ENCODE measurements around the gene RPL3. TPM values are rescaled to one million over a fixed set of nuclear protein-coding genes. Genes with fewer than 3 reads are reported as not detected.
"Not testable (repeated sequence)": the region's sequence is repeated elsewhere in the genome, so short reads cannot be mapped to it uniquely, and the experiment has no call there.

Gene RPL3
- polyA plus RNA-seq, 10 donors: 1,869 to 3,670 (median 2,846) TPM

DNA sequence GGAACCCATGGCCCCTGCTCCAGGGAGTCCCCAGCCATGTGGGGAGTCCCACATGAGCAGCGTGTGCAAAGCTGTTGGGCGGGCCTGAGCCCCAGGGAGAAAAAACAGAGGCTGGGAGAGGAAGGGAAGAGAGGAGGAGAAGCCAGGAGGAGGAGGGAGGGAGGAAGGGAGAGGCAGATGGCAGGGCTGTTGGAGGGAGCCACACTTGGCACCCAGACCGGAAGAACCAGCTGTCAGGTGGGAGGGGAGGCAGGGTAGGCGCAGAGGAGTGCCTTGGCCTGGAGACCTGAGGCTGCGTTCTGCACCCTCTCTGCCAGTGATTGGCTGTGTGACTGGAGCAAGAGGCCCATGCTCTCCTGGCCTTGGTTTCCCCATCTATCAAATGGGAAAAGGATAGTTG is 37.0 kb upstream of the RPL3 start:
- DNase-seq: peak in 1 of 3 donors; percentile 28

DNA sequence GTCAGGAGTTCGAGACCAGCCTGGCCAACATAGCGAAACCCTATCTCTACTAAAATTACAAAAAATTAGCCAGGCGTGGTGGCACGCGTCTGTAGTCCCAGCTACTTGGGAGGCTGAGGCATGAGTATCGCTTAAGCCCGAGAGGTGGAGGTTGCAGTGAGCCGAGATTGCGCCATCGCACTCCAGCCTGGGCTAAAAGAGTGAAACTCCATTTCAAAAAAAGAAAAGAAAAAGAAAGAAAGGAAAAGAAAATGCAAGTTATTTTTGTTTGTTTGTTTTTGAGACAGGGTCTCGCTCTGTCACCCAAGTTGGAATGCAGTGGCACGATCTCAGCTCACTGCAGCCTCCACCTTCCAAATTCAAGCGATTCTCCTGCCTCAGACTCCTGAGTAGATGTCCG is 36.4 kb upstream of the RPL3 start:
- not testable (repeated sequence) for DNase-seq

DNA sequence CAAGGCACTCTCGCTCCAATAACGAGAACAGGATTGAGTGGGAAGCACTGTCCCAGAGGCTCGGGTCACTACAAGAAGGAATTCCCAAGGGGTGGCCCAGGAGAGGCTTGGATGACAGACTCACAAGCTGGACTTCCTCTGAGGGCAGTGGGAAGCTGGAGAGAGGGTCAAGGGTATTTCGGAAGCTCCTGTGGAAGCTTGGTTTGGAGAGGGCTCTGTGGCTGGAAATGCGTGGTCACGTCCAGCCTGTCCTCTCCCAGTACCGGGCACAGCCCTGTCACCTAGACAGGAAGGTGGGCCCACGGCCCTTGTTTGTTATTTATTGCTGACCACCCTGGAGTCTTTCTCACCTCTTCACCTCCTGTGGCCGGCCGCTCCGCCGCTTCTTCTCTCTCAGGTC is 35.7 kb upstream of the RPL3 start:
- no peak for DNase-seq

DNA sequence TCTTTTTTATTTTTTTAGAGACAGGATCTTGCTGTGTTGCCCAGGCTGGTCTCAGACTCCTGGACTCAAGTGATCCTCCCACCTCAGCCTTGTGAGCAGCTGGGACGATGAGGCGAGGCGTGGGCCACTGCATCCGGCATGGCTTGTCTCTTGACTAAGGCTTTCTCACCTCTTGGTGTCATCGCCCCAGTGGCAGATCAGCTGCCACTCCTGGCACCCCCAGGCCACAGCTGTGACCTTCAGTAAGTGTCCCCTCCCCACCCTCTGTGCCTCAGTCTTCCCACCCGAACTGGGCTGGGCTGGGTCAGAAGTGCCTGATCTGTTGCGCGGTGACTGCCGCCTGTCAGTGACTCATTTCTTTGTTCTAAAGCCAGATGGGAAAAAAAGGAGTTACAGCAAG is 33.9 kb upstream of the RPL3 start:
- DNase-seq: no peak

DNA sequence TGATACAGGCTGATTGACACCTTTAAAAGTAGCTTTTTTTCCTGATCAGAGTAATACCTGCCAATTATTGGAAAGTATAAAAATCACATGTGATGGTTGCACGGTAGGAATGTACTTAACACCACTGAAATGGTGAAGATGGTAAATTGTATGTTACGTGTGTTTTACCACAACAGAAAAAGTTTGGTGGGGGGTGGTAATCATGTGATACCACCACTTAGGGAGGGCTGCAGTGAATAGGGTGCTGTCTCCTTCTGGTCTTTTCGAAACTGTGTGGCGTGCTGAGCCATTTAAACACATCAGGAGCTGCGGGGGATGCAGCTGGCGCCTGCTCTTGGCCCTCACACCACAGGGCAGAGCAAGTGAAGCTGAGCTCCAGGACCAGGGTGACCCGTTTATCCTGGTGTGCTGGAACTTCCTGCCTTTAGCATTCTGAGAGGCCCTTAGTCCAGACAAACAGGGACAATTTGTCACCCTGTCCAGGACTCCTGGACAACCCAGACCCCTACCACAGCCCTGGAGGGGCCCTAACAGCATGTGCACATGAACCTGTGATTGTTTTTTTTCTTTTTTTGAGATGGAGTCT is 33.0 kb upstream of the RPL3 start:
- no peak for DNase-seq

DNA sequence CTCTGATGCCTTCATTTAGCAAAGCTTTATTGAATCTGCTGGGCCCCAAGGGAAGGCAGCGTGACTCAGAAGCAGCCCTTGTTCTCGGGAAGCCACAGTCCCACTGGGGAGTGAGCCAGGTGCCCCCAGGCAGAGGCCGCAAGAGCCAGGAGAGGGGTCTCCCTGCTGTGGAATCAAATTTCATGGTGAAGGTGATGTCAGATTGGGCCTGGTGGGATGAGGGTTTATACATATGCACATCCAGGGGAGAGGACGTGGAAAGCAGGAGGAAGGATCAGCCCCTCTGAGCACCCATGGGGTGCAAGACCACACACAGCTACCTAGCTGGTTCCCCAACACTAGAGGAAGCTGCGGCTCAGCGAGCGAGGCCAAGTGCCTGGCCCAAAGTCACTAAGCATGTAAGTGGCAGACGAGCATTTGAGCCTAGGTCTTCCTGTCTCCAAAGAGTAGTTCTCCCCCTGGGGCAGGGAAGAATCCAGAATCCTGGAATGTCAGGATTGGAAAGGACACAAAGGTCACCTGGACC is 32.3 kb upstream of the RPL3 start:
- peak in 1 of 3 donors; percentile 16 for DNase-seq

DNA sequence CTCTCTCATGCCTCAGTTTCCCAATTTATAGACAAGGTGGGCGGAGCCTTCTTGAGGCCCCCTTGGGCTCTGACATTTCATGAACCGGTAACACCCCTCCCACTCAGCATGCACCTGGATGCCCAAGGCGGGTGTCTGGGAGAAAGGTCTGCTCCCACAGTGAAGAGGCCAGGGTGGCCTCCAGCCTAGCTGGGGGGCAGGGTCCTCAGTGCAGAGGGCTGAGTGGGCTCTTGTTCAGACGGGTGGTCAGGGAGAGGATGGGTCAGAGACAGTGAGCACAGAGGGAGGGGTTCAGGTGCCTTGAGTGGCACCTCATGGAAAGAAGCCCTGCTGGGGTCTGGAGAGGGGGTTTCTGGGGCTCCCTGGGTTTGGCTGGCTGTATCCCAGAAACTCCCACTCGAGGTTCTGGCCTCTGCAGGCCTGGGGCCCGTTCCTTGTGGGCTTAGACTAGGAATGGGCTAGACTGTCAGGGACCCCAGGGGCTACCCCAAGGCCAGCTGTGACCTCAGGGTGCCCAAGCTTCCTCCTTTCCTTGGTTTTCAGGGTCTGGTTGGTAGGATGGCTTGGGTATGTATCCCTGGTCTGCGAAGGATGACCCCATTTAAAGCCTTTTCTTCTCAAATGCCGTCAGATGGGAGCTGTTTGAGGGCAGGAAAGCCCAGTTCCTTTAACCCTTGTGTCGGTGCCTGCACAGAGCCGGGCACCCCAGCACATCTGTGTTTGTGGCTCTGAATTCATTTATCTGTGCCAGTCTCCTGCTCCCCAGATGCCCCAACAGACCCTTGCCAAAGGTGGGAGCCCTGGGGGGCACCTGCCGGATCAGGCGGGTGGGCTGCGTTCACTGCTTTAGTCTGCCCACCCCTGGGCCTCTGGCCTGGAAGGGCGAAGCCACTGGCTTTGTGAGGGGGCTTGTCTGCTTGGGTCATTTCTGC is 31.6 kb upstream of the RPL3 start:
- peak in 1 of 3 donors; percentile 21 for DNase-seq

DNA sequence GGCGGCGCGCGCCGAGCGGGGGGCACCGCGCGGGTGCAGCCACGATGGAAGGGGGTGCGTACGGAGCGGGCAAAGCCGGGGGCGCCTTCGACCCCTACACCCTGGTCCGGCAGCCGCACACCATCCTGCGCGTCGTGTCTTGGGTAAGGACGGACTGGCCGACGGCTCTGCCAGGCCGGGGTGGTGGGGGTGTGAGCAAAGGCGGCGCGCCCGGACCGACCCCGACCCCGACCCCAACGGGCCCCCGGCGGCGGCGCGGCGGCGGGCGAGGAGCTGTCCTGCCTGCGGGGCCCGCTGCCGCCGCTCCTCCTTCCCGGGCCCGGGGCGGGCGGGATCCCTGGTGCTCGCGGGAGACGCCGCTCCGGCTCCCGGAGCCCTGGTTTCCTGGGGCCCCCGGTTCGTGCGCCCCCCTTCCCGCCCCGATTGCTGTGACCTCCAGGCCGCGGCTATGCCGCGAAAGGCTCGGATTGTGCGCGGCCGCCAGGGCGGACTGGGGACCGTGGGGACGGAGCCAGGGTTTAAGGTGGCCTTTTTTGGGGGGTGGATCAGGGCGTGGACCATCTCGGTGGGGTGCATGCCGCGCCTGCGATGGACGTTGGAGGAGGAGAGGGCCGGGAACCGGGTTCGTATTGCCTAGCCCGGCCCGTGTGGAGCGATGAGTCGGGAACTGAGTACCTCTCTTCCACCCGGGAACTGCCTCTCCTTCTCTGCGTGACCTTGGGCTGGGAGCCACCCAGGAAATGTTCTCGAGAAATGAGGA is 30.7 kb upstream of the RPL3 start, which contains the start of gene SYNGR1:
Gene SYNGR1 (plus strand): TSS at position 25 of the 760 bp plus-strand sequence. CDS start 20 bp downstream, at position 45.
- peak in 1 of 3 donors; percentile 61 for DNase-seq

DNA sequence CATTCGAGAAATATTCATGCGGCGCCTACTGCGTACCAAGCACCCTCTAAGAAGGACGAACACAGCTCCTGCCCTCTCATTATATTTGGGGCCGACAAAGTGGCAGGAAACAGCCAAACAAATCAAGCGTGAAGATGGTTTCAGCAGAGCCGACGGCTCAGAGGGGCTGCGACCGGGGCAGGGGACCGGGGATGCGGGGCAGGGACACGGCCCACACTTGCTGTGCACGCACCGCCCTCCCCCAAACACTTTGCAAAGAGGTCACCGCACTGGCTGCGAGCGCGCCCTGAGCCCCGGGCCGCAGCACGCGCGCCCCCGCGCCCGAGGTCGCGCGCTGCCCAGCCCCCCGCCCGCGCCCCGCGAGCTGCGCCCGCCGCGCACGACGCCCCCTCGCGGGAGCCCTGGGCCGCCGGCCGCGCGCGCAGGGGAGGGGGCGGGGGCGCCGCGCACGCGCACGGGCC is 30.1 kb upstream of the RPL3 start:
- peak in 2 of 3 donors; percentile 70 to 78 for DNase-seq

DNA sequence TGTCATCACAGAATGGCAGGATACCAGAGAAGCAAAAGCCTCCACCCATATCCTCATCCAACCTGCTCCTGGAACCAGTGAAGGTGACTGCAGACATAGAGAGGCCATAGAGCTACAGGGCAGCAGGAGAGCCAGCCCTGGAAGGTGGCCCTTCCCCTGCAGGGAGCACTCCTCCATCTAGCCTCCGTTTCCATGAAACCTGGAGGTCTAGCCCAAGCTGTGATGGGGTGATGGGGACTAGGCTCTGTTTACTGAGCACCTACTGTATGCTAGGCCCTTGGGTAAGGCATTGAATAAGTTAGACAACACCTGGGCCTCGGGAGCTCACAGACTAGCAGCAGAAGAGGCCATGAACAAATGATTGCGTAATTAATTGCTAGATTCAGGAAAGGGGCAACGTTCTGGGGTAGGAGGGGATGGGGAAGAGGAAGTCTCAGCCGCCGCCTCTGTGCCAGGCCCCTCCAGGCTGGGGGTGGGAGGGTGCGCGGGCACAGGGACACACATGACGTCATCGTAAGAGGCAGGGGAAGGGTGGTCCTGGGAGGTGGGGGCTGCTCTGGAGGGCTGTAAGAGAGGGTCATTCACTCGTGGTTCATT is 29.6 kb upstream of the RPL3 start:
- no peak for DNase-seq

DNA sequence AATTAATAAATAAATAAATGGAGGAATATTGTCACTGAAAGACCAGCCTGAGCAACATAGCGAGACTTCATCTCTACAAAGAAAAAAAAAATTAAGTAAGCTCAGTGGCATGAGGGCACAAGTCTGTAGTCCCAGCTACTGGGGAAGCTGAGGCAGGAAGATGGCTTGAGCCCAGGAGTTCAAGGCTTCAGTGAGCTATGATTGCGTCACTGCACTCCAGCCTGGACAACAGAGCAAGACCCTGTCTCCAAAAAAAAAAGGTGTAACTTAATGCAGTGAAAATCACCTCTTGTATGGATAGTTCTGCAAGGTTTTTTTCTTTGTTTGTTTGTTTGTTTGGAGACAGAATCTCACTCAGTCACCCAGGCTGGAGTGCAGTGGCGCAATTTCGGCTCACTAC is 25.8 kb upstream of the RPL3 start:
- no peak for DNase-seq

DNA sequence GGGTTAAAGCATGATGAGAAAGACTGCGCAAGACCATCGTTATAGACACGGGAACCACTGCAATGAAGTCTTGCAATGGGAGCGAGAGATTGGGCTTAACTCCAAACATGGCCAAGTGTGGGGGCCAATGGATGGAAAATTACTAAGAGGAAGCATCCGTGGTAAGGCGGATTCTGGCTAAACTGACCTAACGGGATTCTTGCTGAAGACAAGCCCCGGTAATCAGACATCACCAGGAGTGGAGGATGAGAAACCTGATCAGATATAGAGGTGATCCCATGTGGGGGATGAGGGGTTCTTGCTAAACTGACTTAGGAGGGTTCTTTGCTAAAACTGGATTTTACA is 24.6 kb upstream of the RPL3 start:
- no peak for DNase-seq

DNA sequence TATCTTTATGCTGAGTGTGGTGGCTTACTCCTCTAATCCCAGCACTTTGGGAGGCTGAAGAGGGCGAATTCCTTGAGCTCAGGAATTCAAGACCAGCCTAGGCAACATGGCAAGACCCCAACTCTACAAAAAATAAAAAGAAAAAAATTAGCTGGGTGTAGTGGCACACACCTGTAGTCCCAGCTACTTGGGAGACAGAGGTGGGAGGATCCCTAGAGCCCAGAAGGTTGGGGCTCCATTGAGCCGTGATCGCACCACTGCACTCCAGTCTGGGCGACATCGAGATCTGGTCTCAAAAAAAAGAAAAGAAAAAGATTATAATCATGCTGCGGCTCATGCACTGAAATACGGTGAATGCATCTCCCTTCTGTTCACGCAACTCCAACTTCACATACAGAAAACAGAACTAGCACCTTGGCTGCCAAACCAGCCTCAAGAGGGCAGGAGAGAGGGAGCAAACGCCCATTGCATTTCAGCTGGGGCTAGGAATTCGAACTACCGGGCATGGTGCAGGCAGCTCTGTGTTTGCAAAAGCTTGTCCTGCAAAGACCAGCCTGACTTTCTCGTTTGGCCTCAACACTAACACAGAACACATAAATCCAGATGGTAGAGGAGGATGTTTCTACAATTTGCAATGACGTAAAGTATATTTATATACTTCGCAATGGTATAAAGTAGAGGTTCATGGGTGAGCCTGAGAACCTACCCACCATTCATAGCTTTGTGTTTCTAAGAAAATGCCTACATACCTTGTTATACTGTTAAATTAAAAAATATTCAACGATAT is 24.0 kb upstream of the RPL3 start:
- DNase-seq: peak in 2 of 3 donors; percentile 33 to 64

DNA sequence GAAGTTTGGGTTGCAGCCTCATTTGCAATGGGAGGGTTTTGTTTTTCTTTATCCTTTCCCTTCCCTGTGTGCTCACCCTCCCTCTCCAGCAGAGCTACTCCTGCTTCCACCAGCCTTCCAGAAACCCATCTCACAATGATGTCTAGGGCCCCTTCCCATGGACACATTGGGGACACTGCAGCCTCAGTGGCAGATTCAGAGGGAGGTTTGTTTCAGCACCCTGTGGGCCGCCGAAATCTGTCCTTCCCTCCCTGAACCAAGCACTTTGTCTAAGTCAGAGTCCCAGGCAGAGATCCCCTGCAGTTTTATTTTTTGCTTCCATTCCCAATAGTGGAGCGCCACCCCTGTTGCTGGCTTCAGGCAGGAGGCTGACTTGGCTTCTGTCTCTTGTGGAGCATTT is 21.8 kb upstream of the RPL3 start:
- DNase-seq: no peak

DNA sequence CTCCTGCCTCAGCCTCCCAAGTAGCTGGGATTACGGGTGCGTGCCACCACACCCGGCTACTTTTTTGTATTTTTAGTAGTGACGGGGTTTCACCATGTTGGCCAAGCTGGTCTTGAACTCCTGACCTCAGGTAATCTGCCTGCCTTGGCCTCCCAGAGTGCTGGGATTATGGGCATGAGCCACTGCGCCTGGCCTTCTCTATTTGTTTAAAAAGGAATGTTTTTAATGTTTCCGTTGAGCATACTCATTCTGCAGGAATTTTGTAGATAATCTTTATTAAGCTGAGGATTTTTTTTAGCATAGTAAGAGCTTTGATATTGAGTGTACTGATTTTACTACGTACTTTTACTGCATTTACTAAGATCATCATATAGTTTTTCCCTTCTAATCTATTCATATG is 20.4 kb upstream of the RPL3 start:
- DNase-seq: not testable (repeated sequence)

DNA sequence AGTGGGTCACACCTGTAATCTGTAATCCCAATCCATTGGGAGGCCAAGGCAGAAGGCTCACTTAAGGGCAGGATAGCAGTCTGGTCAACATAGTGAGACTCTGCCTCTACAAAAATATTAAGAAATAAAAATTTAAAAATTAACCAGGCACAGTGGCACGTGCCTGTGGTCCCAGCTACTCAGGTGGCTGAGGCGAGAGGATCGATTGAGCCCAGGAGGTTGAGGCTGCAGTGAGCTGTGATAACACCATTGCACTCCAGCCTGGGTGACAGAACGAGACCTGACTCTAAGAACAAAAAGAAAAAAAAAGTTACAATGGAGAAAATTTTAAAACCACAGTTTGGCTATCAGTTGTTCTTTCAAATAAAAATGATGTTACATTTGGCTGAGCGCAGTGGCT is 17.0 kb upstream of the RPL3 start:
- no peak for DNase-seq

DNA sequence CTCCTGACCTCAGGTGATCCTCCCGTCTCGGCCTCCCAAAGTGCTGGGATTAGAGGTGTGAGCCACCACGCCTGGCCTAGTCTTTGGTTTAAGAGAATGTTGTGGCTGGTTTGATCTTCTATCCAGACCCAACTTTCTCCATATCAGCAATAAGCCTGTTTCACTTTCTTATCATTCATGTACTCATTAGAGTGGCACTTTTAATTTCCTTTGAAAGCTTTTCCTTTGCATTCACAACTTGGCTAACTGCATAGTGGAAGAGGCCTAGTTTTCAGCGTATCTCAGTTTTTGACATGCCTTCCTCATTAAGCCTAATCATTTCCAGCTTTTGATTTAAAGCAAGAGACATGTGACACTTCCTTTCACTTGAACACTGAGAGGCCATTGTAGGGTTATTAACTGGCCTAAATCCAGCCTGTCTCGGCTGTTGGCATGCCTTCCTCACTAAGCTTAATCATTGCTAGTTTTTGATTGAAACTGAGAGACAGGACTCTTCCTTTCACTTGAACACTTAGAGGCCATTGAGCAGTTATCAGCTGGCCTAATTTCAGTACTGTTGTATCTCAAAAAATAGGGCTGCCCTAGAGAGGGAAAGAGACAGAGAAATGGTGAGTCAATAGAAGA is 13.1 kb upstream of the RPL3 start:
- DNase-seq: no peak

DNA sequence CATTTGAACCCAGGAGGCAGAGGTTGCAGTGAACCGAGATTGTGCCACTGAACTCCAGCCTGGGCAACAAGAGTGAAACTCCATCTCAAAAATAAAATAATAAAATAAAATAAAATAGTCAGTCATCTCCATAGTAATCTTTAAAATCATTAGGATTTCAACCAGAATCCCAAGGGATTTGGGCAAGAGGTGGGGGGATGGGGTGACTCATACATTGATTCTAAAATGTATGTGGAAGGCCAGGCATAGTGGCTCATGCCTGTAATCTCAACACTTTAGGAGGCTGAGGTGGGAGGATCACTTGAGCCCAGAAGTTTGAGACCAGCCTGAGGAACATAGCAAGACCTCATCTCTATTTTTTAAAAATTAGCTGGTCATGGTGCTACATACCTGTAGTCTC is 11.1 kb upstream of the RPL3 start:
- not testable (repeated sequence) for DNase-seq

DNA sequence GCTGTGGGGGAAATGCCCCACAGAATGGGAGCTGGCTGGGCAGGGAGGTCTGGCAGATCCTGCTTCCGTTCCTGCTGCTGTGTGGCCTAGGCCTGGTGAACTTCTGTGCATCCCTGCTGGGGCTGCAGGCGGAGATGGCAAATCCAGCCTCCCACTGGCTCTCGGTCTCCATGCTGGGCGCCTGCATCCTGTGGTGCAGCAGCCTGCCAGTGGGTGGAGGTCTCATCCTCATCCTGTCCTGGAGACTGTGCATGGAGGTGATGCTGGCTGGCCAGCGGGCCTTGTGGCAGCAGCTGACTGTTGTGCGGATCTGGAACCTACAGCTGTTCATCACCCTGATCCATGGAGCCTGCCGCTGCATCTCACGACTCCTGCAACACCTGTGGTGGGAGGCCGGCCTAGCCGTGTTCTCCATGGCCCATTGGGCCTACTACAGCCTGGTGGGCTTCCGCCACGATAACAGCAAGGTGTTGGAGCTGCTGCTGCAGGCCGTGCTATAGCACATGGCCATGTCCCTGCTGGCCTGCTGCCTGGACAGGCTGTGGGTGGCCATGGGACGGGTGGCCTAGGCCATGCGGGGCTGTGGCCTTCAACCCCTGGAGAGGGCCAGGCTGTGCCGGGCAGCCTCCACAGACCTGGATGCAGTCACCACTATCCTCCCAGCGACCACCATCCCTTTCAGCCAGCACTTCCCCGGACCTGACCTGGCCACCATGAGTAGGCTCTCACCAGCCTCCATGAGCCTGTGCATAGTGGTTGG is 8.8 kb upstream of the RPL3 start:
- no peak for DNase-seq
